GM19099 (cell line): ENCODE measurements around the gene NNMT.

Source experiments
- POLR2A ChIP-seq: IDR thresholded peaks from 3 replicates; pipeline ENCODE4 v1.6.1; 2011; ENCODE audit warnings: low read depth; ENCODE audit not compliant: insufficient read length; ENCODE audit errors: extremely low read depth

The NNMT gene

GRCh38 chr11:114326776-114327175, 30.6 kb downstream of the NNMT start:
- TF ChIP-seq POLR2A, result no peak

- TF ChIP-seq POLR2A, result no peak
Observed at GRCh38 chr11:114330373-114330772, 34.2 kb downstream of the NNMT start.

- TF ChIP-seq POLR2A, result no peak
Observed at GRCh38 chr11:114340311-114341131, 44.3 kb downstream of the NNMT start.

- no peak for TF ChIP-seq POLR2A
Observed at GRCh38 chr11:114342476-114342875, 46.3 kb downstream of the NNMT start.

GRCh38 chr11:114343020-114343419, 46.8 kb downstream of the NNMT start:
- TF ChIP-seq POLR2A, result no peak

GRCh38 chr11:114343493-114343892, 47.3 kb downstream of the NNMT start:
- TF ChIP-seq POLR2A, result no peak

GRCh38 chr11:114344494-114344893, 48.3 kb downstream of the NNMT start:
- no peak for TF ChIP-seq POLR2A

GRCh38 chr11:114345575-114346222, 49.5 kb downstream of the NNMT start:
- no peak for TF ChIP-seq POLR2A

GRCh38 chr11:114346709-114347141, 50.5 kb downstream of the NNMT start:
- TF ChIP-seq POLR2A, result no peak

GRCh38 chr11:114348200-114349191, 52.3 kb downstream of the NNMT start:
- TF ChIP-seq POLR2A, result no peak

- no peak for TF ChIP-seq POLR2A
Observed at GRCh38 chr11:114350022-114350421, 53.8 kb downstream of the NNMT start.

GRCh38 chr11:114353443-114353842, 57.2 kb downstream of the NNMT start:
- TF ChIP-seq POLR2A, result no peak

GRCh38 chr11:114354076-114354475, 57.9 kb downstream of the NNMT start:
- no peak for TF ChIP-seq POLR2A

GRCh38 chr11:114358716-114359115, 62.5 kb downstream of the NNMT start:
- no peak for TF ChIP-seq POLR2A

GRCh38 chr11:114359342-114359741, 63.1 kb downstream of the NNMT start:
- TF ChIP-seq POLR2A, result no peak

- TF ChIP-seq POLR2A, result no peak
Observed at GRCh38 chr11:114362326-114362725, 66.1 kb downstream of the NNMT start.

GRCh38 chr11:114362958-114363357, 66.8 kb downstream of the NNMT start:
- no peak for TF ChIP-seq POLR2A
